ENCODE measurements around the gene ARHGEF37. TPM values are rescaled to one million over a fixed set of nuclear protein-coding genes. Genes with fewer than 3 reads are reported as not detected.

The ARHGEF37 gene
- total and polyA plus RNA-seq, 9 of the 15 experiments (the other 6 are each of a cell fraction or from before 2014, with no cell fraction given), result 0.01 to 0.27 (median 0.05) TPM

DNA sequence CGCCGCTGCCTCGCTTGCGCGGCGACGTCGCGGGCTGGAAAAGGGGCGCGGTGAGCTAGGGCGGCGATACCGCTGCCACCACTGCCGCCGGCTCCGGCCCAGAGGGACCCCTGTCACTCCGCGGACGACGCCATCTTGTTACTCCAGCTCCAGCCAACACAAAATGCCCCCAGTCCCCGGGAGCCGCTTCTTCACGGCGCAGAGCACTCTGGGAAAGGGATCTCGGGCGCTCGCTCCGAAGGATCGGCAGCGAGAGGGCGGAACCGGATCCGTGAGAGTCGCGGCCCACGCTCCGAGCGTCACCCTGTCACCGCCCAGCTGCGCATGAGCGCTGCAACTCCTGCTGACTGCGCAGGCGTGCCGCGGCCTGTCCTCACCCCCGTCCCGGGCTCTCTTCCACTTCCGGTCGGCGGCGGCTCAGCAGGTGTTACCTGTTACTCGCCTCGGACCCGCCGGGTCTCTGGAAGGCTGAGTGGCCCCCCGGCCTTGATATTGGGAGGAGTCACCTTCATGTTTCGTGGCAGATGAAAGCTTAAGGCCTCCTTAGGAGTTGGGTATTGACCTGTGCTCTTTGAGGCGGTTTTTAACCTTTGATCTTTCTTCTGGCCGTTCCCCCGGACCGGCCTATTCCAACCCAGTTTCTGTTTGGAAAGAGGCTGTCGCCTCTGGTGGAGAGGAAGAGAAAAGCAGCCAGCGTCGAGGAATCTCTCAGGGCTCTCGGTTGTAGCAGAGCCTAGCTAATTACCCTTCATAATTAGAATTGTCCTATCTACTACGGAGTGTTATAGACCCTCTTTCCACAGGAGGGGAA lies 29.9 kb upstream of the ARHGEF37 start, which contains the start of gene CSNK1A1 (continued):
- TF ChIP-seq, protein P1, sequence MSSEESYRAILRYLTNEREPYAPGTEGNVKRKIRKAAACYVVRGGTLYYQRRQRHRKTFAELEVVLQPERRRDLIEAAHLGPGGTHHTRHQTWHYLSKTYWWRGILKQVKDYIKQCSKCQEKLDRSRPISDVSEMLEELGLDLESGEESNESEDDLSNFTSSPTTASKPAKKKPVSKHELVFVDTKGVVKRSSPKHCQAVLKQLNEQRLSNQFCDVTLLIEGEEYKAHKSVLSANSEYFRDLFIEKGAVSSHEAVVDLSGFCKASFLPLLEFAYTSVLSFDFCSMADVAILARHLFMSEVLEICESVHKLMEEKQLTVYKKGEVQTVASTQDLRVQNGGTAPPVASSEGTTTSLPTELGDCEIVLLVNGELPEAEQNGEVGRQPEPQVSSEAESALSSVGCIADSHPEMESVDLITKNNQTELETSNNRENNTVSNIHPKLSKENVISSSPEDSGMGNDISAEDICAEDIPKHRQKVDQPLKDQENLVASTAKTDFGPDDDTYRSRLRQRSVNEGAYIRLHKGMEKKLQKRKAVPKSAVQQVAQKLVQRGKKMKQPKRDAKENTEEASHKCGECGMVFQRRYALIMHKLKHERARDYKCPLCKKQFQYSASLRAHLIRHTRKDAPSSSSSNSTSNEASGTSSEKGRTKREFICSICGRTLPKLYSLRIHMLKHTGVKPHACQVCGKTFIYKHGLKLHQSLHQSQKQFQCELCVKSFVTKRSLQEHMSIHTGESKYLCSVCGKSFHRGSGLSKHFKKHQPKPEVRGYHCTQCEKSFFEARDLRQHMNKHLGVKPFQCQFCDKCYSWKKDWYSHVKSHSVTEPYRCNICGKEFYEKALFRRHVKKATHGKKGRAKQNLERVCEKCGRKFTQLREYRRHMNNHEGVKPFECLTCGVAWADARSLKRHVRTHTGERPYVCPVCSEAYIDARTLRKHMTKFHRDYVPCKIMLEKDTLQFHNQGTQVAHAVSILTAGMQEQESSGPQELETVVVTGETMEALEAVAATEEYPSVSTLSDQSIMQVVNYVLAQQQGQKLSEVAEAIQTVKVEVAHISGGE (CRISPR knock-in tag; IDR thresholded peaks at IDR 0.05), result peak; percentile 78 to 97 (median 93); a peak in 5 of 6 replicates
- TF ChIP-seq HNRNPLL (IDR thresholded peaks at IDR 0.05; ENCODE audit: low read depth, low read length, poor library complexity, severe bottlenecking) (peak; percentile 78), CBFA2T2 (conservative IDR thresholded peaks at IDR 0.05) (no peak), TBL1XR1 (IDR thresholded peaks at IDR 0.05; ENCODE audit: low read length in 2 of 2) (0 out of 4 replicates have a peak, but pooled peaks of 1 of the 2 experiments have one; percentile 11), TAF7 (tag; IDR thresholded peaks at IDR 0.05) (peak; percentile 89), HCFC1 (IDR thresholded peaks at IDR 0.05; ENCODE audit: low read depth, low read length) (peak; percentile 61), GTF2E2 (tag; IDR thresholded peaks at IDR 0.05) (peak; percentile 99), ATF7 (IDR thresholded peaks at IDR 0.05) (peak; percentile 89)
- TF ChIP-seq, protein P2, sequence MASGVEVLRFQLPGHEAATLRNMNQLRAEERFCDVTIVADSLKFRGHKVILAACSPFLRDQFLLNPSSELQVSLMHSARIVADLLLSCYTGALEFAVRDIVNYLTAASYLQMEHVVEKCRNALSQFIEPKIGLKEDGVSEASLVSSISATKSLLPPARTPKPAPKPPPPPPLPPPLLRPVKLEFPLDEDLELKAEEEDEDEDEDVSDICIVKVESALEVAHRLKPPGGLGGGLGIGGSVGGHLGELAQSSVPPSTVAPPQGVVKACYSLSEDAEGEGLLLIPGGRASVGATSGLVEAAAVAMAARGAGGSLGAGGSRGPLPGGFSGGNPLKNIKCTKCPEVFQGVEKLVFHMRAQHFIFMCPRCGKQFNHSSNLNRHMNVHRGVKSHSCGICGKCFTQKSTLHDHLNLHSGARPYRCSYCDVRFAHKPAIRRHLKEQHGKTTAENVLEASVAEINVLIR (CRISPR knock-in tag; IDR thresholded peaks at IDR 0.05), result peak; percentile 63
- TF ChIP-seq, protein P3, sequence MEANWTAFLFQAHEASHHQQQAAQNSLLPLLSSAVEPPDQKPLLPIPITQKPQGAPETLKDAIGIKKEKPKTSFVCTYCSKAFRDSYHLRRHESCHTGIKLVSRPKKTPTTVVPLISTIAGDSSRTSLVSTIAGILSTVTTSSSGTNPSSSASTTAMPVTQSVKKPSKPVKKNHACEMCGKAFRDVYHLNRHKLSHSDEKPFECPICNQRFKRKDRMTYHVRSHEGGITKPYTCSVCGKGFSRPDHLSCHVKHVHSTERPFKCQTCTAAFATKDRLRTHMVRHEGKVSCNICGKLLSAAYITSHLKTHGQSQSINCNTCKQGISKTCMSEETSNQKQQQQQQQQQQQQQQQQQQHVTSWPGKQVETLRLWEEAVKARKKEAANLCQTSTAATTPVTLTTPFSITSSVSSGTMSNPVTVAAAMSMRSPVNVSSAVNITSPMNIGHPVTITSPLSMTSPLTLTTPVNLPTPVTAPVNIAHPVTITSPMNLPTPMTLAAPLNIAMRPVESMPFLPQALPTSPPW (CRISPR knock-in tag; IDR thresholded peaks at IDR 0.05), result peak; percentile 77
- TF ChIP-seq, protein P4, sequence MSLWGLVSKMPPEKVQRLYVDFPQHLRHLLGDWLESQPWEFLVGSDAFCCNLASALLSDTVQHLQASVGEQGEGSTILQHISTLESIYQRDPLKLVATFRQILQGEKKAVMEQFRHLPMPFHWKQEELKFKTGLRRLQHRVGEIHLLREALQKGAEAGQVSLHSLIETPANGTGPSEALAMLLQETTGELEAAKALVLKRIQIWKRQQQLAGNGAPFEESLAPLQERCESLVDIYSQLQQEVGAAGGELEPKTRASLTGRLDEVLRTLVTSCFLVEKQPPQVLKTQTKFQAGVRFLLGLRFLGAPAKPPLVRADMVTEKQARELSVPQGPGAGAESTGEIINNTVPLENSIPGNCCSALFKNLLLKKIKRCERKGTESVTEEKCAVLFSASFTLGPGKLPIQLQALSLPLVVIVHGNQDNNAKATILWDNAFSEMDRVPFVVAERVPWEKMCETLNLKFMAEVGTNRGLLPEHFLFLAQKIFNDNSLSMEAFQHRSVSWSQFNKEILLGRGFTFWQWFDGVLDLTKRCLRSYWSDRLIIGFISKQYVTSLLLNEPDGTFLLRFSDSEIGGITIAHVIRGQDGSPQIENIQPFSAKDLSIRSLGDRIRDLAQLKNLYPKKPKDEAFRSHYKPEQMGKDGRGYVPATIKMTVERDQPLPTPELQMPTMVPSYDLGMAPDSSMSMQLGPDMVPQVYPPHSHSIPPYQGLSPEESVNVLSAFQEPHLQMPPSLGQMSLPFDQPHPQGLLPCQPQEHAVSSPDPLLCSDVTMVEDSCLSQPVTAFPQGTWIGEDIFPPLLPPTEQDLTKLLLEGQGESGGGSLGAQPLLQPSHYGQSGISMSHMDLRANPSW (CRISPR knock-in tag; IDR thresholded peaks at IDR 0.05), result no peak
- TF ChIP-seq, protein P5, sequence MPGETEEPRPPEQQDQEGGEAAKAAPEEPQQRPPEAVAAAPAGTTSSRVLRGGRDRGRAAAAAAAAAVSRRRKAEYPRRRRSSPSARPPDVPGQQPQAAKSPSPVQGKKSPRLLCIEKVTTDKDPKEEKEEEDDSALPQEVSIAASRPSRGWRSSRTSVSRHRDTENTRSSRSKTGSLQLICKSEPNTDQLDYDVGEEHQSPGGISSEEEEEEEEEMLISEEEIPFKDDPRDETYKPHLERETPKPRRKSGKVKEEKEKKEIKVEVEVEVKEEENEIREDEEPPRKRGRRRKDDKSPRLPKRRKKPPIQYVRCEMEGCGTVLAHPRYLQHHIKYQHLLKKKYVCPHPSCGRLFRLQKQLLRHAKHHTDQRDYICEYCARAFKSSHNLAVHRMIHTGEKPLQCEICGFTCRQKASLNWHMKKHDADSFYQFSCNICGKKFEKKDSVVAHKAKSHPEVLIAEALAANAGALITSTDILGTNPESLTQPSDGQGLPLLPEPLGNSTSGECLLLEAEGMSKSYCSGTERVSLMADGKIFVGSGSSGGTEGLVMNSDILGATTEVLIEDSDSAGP (CRISPR knock-in tag; IDR thresholded peaks at IDR 0.05), result no peak
- TF ChIP-seq, protein P6, sequence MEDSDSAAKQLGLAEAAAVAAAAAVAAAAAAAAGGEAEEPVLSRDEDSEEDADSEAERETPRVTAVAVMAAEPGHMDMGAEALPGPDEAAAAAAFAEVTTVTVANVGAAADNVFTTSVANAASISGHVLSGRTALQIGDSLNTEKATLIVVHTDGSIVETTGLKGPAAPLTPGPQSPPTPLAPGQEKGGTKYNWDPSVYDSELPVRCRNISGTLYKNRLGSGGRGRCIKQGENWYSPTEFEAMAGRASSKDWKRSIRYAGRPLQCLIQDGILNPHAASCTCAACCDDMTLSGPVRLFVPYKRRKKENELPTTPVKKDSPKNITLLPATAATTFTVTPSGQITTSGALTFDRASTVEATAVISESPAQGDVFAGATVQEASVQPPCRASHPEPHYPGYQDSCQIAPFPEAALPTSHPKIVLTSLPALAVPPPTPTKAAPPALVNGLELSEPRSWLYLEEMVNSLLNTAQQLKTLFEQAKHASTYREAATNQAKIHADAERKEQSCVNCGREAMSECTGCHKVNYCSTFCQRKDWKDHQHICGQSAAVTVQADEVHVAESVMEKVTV (CRISPR knock-in tag; IDR thresholded peaks at IDR 0.05), result peak; percentile 52

Data from K562 (cell line).